Smooth muscle cell of the pulmonary artery (primary cell): ENCODE measurements around the gene CBR3. TPM values are rescaled to one million over a fixed set of nuclear protein-coding genes. Genes with fewer than 3 reads are reported as not detected.

Experiments
- total RNA-seq: library from RNA; depleted of rRNA; stranded (reverse); fragments of >200 nt; gene quantifications from 2 replicates; pipeline ENCODE4 v1.2.3, GENCODE V29; 2014

Gene CBR3
- 4.8 and 5.8 TPM in 2 replicates for total RNA-seq

GRCh38 chr21:36134803-36135390 is at the start of gene CBR3:
Gene CBR3, plus strand, starts transcription at chr21:36135079. Its CDS starts 114 bp downstream, at chr21:36135193.

GRCh38 chr21:36156815-36157670 is 22.2 kb downstream of the CBR3 start, which contains the start of gene DOP1B:
Gene DOP1B, plus strand, starts transcription at chr21:36156824. Its CDS starts 7,910 bp downstream, at chr21:36164734.

Other genes with a start within 250 kb of the CBR3 start
- gene SETD4, start 74.6 kb upstream of the CBR3 start, total RNA-seq: 11.1 and 15.2 TPM in 2 replicates
- gene CBR1, start 65.1 kb upstream of the CBR3 start, total RNA-seq: 152 and 195 TPM in 2 replicates
- 7.4 and 17.4 TPM in 2 replicates for gene DOP1B, start 21.7 kb downstream of the CBR3 start, total RNA-seq
- 31.6 and 38.1 TPM in 2 replicates for gene MORC3, start 185.1 kb downstream of the CBR3 start, total RNA-seq